Kidney (tissue), 14 donors: Measurements from ENCODE around the gene MEGF9. TPM values are rescaled to one million over a fixed set of nuclear protein-coding genes. Genes with fewer than 3 reads are reported as not detected.

Experiments used
- DNase-seq, 5 donors: peaks; one replicate each; pipeline ENCODE4 v3.0.0-alpha.2; 2013 to 2020
- FAIRE-seq: peaks from 2 replicates; lab custom pipeline; 2012; peaks lifted over from hg19 to GRCh38; lab: Jason Lieb, UNC
- H3K27ac ChIP-seq, 2 donors: one replicate each; pipeline ENCODE4 v1.7.0; 2013; ENCODE audit warnings: low read depth in 2 of 2, low read length in 2 of 2, inconsistent platforms in 1 of 2
- H3K27me3 ChIP-seq: one replicate; pipeline ENCODE4 v1.7.1; 2013; ENCODE audit warnings: low read length, inconsistent platforms; ENCODE audit not compliant: control insufficient read depth, insufficient read depth
- H3K36me3 ChIP-seq, 3 donors: one replicate each; pipeline versions ENCODE4 v1.7.0 to v1.7.1; 2013; ENCODE audit warnings: low read length in 3 of 3, control low read depth in 1 of 3, inconsistent platforms in 1 of 3; ENCODE audit not compliant: insufficient read depth in 3 of 3, control insufficient read depth in 2 of 3
- H3K4me1 ChIP-seq, 3 donors: one replicate each; pipeline versions ENCODE4 v1.7.0 to v1.7.1; 2013; ENCODE audit warnings: low read length in 3 of 3, inconsistent platforms in 1 of 3, low read depth in 1 of 3; ENCODE audit not compliant: control insufficient read depth in 2 of 3, insufficient read depth in 2 of 3
- H3K4me3 ChIP-seq, 3 donors: one replicate each; pipeline versions ENCODE4 v1.7.0 to v1.8.1; 2013; ENCODE audit warnings: low read length in 3 of 3, control low read depth in 1 of 3, inconsistent platforms in 1 of 3
- H3K9ac ChIP-seq, 3 donors: one replicate each; pipeline versions ENCODE4 v1.7.0 to v1.7.1; 2013; ENCODE audit warnings: low read length in 3 of 3, control low read depth in 1 of 3, inconsistent platforms in 1 of 3
- H3K9me3 ChIP-seq, 3 donors: one replicate each; pipeline versions ENCODE4 v1.7.0 to v1.7.1; 2013; ENCODE audit warnings: low read length in 3 of 3, control low read depth in 1 of 3, inconsistent platforms in 1 of 3; ENCODE audit not compliant: control insufficient read depth in 2 of 3, insufficient read depth in 1 of 3
- intact Hi-C: fragments of 100-400 bp; cut with DNase I; formaldehyde crosslinking; loops from one replicate; pipeline ENCODE4 v1.11.1; 2022
- polyA plus RNA-seq: library from polyadenylated mRNA; stranded (reverse); fragments of 350-450 nt; fragmentation: Illumina TruSeq; extraction: RNeasy Lipid Tissue Mini Kit (QIAGEN cat#74804); gene quantifications from one replicate; pipeline ENCODE4 v1.2.3, GENCODE V29; 2014; ENCODE audit warnings: low read depth, low replicate concordance; ENCODE audit not compliant: insufficient read depth
- total RNA-seq: library from RNA; stranded (reverse); fragmentation: NEBNext Ultra II Directional; extraction: Animal tissue kit (Norgen Biotek cat#: 25700); gene quantifications from one replicate; pipeline ENCODE4 v1.2.1, GENCODE V29; 2021
- TF ChIP-seq, protein P1 (sequence below): IDR thresholded peaks from 3 replicates; pipeline ENCODE4 v1.5.1; 2012; ENCODE audit warnings: mild to moderate bottlenecking, moderate library complexity, borderline replicate concordance; ENCODE audit not compliant: insufficient read depth; ENCODE audit errors: extremely low read depth
- donor health status: control.
- donor health status: control.
- donor health status: control.
- donor health status: control.
- donor health status: control.
- donor health status: DM: yes; HTN: yes; CAD: no.
- donor health status: Normal renal cell carcinoma (clear cell type).

Gene MEGF9
- total and polyA plus RNA-seq, 2 donors from 2014 or later: 12.4 to 20.4 TPM

DNA sequence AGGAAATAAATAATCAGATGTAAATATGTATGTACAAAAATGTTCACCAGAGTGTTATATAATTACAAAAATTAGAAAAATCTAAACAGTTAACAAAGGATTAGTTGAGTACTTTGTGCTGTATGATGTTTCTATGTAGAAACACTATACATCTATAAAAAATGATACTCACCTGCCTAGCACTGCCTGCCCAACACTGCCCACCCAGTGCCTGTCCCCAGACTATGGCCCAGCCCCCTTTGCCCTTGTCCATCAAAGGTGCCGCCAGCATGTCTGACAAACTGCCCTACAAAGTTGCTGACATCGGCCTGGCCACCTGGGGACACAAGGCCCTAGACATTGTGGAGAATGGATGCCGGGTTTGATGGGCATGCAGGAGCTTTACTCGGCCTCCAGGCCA is 6.1 kb upstream of the MEGF9 start:
- TF ChIP-seq, protein P1, sequence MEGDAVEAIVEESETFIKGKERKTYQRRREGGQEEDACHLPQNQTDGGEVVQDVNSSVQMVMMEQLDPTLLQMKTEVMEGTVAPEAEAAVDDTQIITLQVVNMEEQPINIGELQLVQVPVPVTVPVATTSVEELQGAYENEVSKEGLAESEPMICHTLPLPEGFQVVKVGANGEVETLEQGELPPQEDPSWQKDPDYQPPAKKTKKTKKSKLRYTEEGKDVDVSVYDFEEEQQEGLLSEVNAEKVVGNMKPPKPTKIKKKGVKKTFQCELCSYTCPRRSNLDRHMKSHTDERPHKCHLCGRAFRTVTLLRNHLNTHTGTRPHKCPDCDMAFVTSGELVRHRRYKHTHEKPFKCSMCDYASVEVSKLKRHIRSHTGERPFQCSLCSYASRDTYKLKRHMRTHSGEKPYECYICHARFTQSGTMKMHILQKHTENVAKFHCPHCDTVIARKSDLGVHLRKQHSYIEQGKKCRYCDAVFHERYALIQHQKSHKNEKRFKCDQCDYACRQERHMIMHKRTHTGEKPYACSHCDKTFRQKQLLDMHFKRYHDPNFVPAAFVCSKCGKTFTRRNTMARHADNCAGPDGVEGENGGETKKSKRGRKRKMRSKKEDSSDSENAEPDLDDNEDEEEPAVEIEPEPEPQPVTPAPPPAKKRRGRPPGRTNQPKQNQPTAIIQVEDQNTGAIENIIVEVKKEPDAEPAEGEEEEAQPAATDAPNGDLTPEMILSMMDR: no peak
- FAIRE-seq (no peak), DNase-seq (no peak)
- no peak overlapping the region for H3K9ac ChIP-seq
- H3K9me3 ChIP-seq: no peaks in the 10 kb centered on the region
- H3K36me3 ChIP-seq: no peaks in the 10 kb centered on the region
- H3K27ac ChIP-seq: no peak overlapping the region
- H3K4me3 ChIP-seq: no peak overlapping the region
- H3K4me1 ChIP-seq: peaks cover 0 to 3% (median 0%) of the 10 kb centered on the region in 3 donors
- H3K27me3 ChIP-seq: no peaks in the 10 kb centered on the region
- intact Hi-C loops: no loop called here

DNA sequence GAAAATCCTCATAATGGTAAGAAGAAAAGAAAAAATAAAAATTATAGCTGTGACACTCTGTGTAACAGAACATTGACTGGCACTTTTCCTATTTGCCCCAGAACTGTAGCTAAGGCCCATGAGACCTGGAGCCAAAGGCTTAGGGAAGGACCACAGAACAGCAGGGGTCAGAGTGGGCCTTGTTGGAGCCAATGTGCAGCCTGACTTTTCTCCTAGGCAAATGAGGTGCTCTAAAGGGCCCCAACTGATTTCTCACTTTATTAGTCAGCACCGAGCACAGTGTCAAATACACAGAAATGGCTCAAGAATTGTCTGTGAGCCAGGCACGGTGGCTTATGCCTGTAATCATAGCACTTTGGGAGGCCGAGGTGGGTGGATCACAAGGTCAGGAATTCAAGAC is 4.0 kb upstream of the MEGF9 start:
- TF ChIP-seq, protein P1: no peak
- Histone ChIP-seq H3K36me3 (no peaks in the 10 kb centered on the region), H3K9me3 (no peaks in the 10 kb centered on the region), H3K4me1 (peaks cover 0 to 8% (median 3%) of the 10 kb centered on the region in 3 donors), H3K9ac (no peak overlapping the region), H3K27me3 (no peaks in the 10 kb centered on the region), H3K4me3 (no peak overlapping the region), H3K27ac (no peak overlapping the region)
- intact Hi-C loops: no loop called here
- DNase-seq (no peak), FAIRE-seq (no peak)

DNA sequence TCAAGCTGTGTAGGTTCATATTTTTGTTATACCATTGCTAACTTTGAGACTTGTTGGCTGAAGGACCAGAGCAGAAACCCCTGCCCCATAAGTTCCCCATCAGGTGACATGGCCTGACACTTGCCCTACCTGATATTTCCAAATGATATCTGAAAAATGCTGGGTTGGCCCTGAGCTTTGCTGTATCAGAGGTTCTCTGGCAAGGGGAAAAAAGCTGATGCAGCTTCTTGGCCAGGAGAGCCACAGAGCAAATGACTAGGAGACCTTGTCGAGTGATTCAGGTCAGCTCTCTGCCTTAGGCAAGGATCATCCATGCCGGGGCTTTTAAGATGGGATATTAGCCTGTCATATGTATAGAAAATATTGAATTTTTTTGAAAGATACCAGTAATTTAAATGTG is 2.9 kb upstream of the MEGF9 start:
- H3K27me3 ChIP-seq: no peaks in the 10 kb centered on the region
- no peaks in the 10 kb centered on the region for H3K9me3 ChIP-seq
- no peak overlapping the region for H3K4me3 ChIP-seq
- no peak for FAIRE-seq
- no peaks in the 10 kb centered on the region for H3K36me3 ChIP-seq
- DNase-seq: no peak
- H3K4me1 ChIP-seq: peaks cover 2 to 8% (median 3%) of the 10 kb centered on the region in 3 donors
- TF ChIP-seq, protein P1: no peak
- no peak overlapping the region for H3K9ac ChIP-seq
- H3K27ac ChIP-seq: no peak overlapping the region
- intact Hi-C loops: no loop called here

DNA sequence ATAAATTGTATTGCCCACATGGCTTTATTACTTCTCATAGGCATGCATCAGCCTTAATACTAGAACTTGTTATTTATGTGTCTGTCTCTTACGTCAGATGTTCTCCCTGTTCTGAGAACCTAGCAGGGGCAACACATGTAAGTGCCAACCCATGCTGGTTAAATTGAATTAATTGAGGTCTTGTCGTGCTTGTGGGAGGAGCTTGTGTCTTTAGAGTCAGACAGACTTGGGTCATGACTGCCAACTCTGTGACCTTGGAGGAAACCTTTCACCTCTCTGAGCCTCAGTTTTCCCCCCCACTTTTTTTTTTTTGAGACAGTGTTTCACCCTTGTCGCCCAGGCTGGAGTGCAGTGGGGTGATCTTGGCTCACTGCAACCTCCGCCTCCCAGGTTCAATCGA is 2.2 kb upstream of the MEGF9 start:
- no peaks in the 10 kb centered on the region for H3K27me3 ChIP-seq
- FAIRE-seq: no peak
- no peak overlapping the region for H3K9ac ChIP-seq
- peaks cover 3 to 8% (median 3%) of the 10 kb centered on the region in 3 donors for H3K4me1 ChIP-seq
- H3K4me3 ChIP-seq: no peak overlapping the region
- H3K36me3 ChIP-seq: no peaks in the 10 kb centered on the region
- TF ChIP-seq, protein P1: no peak
- intact Hi-C loops: no loop called here
- no peak overlapping the region for H3K27ac ChIP-seq
- H3K9me3 ChIP-seq: no peaks in the 10 kb centered on the region
- DNase-seq: no peak
